ENCODE data around the gene OBSCN. TPM values are rescaled to one million over a fixed set of nuclear protein-coding genes. Genes with fewer than 3 reads are reported as not detected.

The OBSCN gene
- total RNA-seq, 1 donor from 2014 or later, result 10.2 TPM

- H3K4me1 Mint-ChIP-seq (ENCODE audit: low read depth), result no peaks in the 10 kb centered on the region
- no peaks in the 10 kb centered on the region for H3K9me3 Mint-ChIP-seq (ENCODE audit: low read depth)
- no peaks in the 10 kb centered on the region for H3K27me3 Mint-ChIP-seq (ENCODE audit: low read depth)
- H3K4me3 Mint-ChIP-seq (ENCODE audit: unreplicated experiment), result no peak overlapping the region
- peaks cover 3% of the 10 kb centered on the region for H3K36me3 Mint-ChIP-seq (ENCODE audit: low read depth)
- H3K27ac Mint-ChIP-seq (ENCODE audit: unreplicated experiment), result no peak overlapping the region
- TF ChIP-seq CTCF (IDR thresholded peaks at IDR 0.05), result no peak
- no peak for DNase-seq (ENCODE audit: low spot score)
Observed at GRCh38 chr1:228289239-228289849, 81.5 kb downstream of the OBSCN start.

GRCh38 chr1:228289996-228290881 is 82.4 kb downstream of the OBSCN start:
- Mint-ChIP-seq H3K36me3 (ENCODE audit: low read depth) (peaks cover 7% of the 10 kb centered on the region), H3K9me3 (ENCODE audit: low read depth) (no peaks in the 10 kb centered on the region)

GRCh38 chr1:228291906-228292608 is 84.2 kb downstream of the OBSCN start:
- Mint-ChIP-seq H3K27ac (ENCODE audit: unreplicated experiment) (no peak overlapping the region), H3K4me3 (ENCODE audit: unreplicated experiment) (no peak overlapping the region), H3K9me3 (ENCODE audit: low read depth) (peaks cover 2% of the 10 kb centered on the region), H3K36me3 (ENCODE audit: low read depth) (peaks cover 8% of the 10 kb centered on the region), H3K4me1 (ENCODE audit: low read depth) (no peaks in the 10 kb centered on the region), H3K27me3 (ENCODE audit: low read depth) (no peaks in the 10 kb centered on the region)
- no peak for TF ChIP-seq CTCF (IDR thresholded peaks at IDR 0.05)
- DNase-seq (ENCODE audit: low spot score), result no peak

More at GRCh38 chr1:228289996-228290881, 82.4 kb downstream of the OBSCN start:
- Mint-ChIP-seq H3K27me3 (ENCODE audit: low read depth) (no peaks in the 10 kb centered on the region), H3K4me1 (ENCODE audit: low read depth) (no peaks in the 10 kb centered on the region), H3K4me3 (ENCODE audit: unreplicated experiment) (no peak overlapping the region), H3K27ac (ENCODE audit: unreplicated experiment) (no peak overlapping the region)
- DNase-seq (ENCODE audit: low spot score), result peak; percentile 88
- TF ChIP-seq CTCF (IDR thresholded peaks at IDR 0.05), result no peak

- Mint-ChIP-seq H3K27ac (ENCODE audit: unreplicated experiment) (no peak overlapping the region), H3K4me3 (ENCODE audit: unreplicated experiment) (no peak overlapping the region), H3K36me3 (ENCODE audit: low read depth) (peaks cover 13% of the 10 kb centered on the region), H3K4me1 (ENCODE audit: low read depth) (no peaks in the 10 kb centered on the region), H3K9me3 (ENCODE audit: low read depth) (peaks cover 7% of the 10 kb centered on the region), H3K27me3 (ENCODE audit: low read depth) (no peaks in the 10 kb centered on the region)
- TF ChIP-seq CTCF (IDR thresholded peaks at IDR 0.05), result no peak
- DNase-seq (ENCODE audit: low spot score), result no peak
Observed at GRCh38 chr1:228292609-228292911, 84.7 kb downstream of the OBSCN start.

- H3K36me3 Mint-ChIP-seq (ENCODE audit: low read depth), result peaks cover 17% of the 10 kb centered on the region
- H3K27me3 Mint-ChIP-seq (ENCODE audit: low read depth), result no peaks in the 10 kb centered on the region
- no peak overlapping the region for H3K4me3 Mint-ChIP-seq (ENCODE audit: unreplicated experiment)
- peaks cover 11% of the 10 kb centered on the region for H3K9me3 Mint-ChIP-seq (ENCODE audit: low read depth)
- no peak for TF ChIP-seq CTCF (IDR thresholded peaks at IDR 0.05)
- no peaks in the 10 kb centered on the region for H3K4me1 Mint-ChIP-seq (ENCODE audit: low read depth)
- no peak for DNase-seq (ENCODE audit: low spot score)
- H3K27ac Mint-ChIP-seq (ENCODE audit: unreplicated experiment), result no peak overlapping the region
Observed at GRCh38 chr1:228293393-228293792, 85.5 kb downstream of the OBSCN start.
